Measurements from ENCODE around the gene BUB3. TPM values are rescaled to one million over a fixed set of nuclear protein-coding genes. Genes with fewer than 3 reads are reported as not detected.

Gene BUB3
- total and polyA plus RNA-seq, 2 of the 13 experiments (the other 11 are each of a cell fraction or from before 2014, with no cell fraction given): 174 to 188 TPM

DNA sequence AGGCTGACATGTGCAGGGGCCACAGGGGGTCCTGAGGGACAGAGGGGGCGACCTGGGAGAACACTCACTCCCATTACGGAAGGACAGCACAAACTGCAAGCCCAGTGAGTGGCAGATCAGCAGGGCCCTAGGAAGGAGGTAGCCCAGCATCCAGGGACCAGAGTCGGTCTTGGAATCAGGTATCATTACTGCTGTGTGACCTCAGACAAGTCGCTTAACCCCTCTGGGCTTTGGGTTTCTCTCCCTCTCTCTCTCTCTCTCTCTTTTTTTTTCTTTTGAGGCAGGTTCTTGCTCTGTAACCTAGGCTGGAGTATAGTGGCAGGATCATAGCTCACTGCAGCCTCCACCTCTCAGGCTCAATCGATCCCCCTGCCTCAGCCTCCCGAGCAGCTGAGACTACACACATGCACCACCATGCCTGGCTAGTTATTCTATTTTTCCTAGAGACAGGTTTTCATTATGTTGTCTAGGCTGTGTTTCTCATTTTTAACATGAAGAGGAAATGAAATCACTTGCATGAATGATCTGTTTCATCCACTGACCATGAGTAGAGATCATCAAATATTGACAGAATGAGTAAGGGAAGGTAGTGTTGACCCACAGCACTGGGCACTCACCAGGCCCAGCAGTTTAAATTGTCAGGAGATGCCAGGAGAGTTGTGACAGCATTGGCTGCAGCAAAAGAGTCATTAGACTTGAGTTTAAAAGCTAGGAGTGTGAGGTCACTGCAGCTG lies 49.4 kb downstream of the BUB3 start (continued):
- TF ChIP-seq ZNF761 (CRISPR knock-in tag; conservative IDR thresholded peaks at IDR 0.05): no peak
- no peak for TF ChIP-seq ZFP41 (CRISPR knock-in tag; IDR thresholded peaks at IDR 0.05; ENCODE audit: borderline replicate concordance)
- no peak for TF ChIP-seq ZNF614 (CRISPR knock-in tag; IDR thresholded peaks at IDR 0.05; ENCODE audit: borderline replicate concordance)
- no peak for TF ChIP-seq ZNF337 (CRISPR knock-in tag; IDR thresholded peaks at IDR 0.05; ENCODE audit: borderline replicate concordance, low read depth)
- TF ChIP-seq, protein P1, sequence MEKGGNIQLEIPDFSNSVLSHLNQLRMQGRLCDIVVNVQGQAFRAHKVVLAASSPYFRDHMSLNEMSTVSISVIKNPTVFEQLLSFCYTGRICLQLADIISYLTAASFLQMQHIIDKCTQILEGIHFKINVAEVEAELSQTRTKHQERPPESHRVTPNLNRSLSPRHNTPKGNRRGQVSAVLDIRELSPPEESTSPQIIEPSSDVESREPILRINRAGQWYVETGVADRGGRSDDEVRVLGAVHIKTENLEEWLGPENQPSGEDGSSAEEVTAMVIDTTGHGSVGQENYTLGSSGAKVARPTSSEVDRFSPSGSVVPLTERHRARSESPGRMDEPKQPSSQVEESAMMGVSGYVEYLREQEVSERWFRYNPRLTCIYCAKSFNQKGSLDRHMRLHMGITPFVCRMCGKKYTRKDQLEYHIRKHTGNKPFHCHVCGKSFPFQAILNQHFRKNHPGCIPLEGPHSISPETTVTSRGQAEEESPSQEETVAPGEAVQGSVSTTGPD (CRISPR knock-in tag; IDR thresholded peaks at IDR 0.05): no peak
- TF ChIP-seq, protein P2, sequence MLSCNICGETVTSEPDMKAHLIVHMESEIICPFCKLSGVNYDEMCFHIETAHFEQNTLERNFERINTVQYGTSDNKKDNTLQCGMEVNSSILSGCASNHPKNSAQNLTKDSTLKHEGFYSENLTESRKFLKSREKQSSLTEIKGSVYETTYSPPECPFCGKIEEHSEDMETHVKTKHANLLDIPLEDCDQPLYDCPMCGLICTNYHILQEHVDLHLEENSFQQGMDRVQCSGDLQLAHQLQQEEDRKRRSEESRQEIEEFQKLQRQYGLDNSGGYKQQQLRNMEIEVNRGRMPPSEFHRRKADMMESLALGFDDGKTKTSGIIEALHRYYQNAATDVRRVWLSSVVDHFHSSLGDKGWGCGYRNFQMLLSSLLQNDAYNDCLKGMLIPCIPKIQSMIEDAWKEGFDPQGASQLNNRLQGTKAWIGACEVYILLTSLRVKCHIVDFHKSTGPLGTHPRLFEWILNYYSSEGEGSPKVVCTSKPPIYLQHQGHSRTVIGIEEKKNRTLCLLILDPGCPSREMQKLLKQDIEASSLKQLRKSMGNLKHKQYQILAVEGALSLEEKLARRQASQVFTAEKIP (CRISPR knock-in tag; IDR thresholded peaks at IDR 0.05; ENCODE audit: borderline replicate concordance): no peak
- TF ChIP-seq RNF2 (conservative IDR thresholded peaks at IDR 0.05; ENCODE audit: low read depth): no peak
- TF ChIP-seq EED (CRISPR knock-in tag; IDR thresholded peaks at IDR 0.05): no peak
- no peak for TF ChIP-seq ZNF530 (CRISPR knock-in tag; IDR thresholded peaks at IDR 0.05; ENCODE audit: low read depth)
- no peak for TF ChIP-seq ZNF780A (CRISPR knock-in tag; IDR thresholded peaks at IDR 0.05)
- TF ChIP-seq ZNF343 (CRISPR knock-in tag; IDR thresholded peaks at IDR 0.05): no peak
- TF ChIP-seq ZNF83 (CRISPR knock-in tag; IDR thresholded peaks at IDR 0.05; ENCODE audit: borderline replicate concordance): no peak
- TF ChIP-seq MLLT10 (CRISPR knock-in tag; IDR thresholded peaks at IDR 0.05): no peak
- TF ChIP-seq, protein P3, sequence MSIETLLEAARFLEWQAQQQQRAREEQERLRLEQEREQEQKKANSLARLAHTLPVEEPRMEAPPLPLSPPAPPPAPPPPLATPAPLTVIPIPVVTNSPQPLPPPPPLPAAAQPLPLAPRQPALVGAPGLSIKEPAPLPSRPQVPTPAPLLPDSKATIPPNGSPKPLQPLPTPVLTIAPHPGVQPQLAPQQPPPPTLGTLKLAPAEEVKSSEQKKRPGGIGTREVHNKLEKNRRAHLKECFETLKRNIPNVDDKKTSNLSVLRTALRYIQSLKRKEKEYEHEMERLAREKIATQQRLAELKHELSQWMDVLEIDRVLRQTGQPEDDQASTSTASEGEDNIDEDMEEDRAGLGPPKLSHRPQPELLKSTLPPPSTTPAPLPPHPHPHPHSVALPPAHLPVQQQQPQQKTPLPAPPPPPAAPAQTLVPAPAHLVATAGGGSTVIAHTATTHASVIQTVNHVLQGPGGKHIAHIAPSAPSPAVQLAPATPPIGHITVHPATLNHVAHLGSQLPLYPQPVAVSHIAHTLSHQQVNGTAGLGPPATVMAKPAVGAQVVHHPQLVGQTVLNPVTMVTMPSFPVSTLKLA (IDR thresholded peaks at IDR 0.05): no peak
- TF ChIP-seq ZNF432 (CRISPR knock-in tag; IDR thresholded peaks at IDR 0.05; ENCODE audit: borderline replicate concordance): no peak
- no peak for TF ChIP-seq SMARCE1 (IDR thresholded peaks at IDR 0.05; ENCODE audit: borderline replicate concordance)
- no peak for TF ChIP-seq ARHGAP35 (CRISPR knock-in tag; IDR thresholded peaks at IDR 0.05; ENCODE audit: borderline replicate concordance)
- no peak for TF ChIP-seq KMT2B (CRISPR knock-in tag; IDR thresholded peaks at IDR 0.05)
- TF ChIP-seq HNRNPL (IDR thresholded peaks at IDR 0.05; ENCODE audit: low read depth, low read length): 0 out of 2 replicates have a peak, but pooled peaks have one; percentile 44
- TF ChIP-seq PHF8 (CRISPR knock-in tag; IDR thresholded peaks at IDR 0.05): no peak
- TF ChIP-seq GABPB1 (CRISPR knock-in tag; IDR thresholded peaks at IDR 0.05): no peak
- TF ChIP-seq FOXA3 (CRISPR knock-in tag; IDR thresholded peaks at IDR 0.05): peak; percentile 96
- no peak for TF ChIP-seq ZFP36L2 (CRISPR knock-in tag; IDR thresholded peaks at IDR 0.05)
- no peak for TF ChIP-seq ELF4 (CRISPR knock-in tag; IDR thresholded peaks at IDR 0.05; ENCODE audit: borderline replicate concordance)
- TF ChIP-seq, protein P4, sequence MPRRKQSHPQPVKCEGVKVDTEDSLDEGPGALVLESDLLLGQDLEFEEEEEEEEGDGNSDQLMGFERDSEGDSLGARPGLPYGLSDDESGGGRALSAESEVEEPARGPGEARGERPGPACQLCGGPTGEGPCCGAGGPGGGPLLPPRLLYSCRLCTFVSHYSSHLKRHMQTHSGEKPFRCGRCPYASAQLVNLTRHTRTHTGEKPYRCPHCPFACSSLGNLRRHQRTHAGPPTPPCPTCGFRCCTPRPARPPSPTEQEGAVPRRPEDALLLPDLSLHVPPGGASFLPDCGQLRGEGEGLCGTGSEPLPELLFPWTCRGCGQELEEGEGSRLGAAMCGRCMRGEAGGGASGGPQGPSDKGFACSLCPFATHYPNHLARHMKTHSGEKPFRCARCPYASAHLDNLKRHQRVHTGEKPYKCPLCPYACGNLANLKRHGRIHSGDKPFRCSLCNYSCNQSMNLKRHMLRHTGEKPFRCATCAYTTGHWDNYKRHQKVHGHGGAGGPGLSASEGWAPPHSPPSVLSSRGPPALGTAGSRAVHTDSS (CRISPR knock-in tag; conservative IDR thresholded peaks at IDR 0.05): no peak
- no peak for TF ChIP-seq REL (CRISPR knock-in tag; conservative IDR thresholded peaks at IDR 0.05)

All from HepG2 (cell line).